Myocyte (in vitro differentiated cells): ENCODE data around the gene LHFPL6. TPM values are rescaled to one million over a fixed set of nuclear protein-coding genes. Genes with fewer than 3 reads are reported as not detected.
A peak's percentile ranks its signal among the peaks of the same experiment; 100 is the strongest.

Experiments
- DNase-seq: peaks from one replicate; pipeline ENCODE4 v3.0.0-alpha.2; 2012; ENCODE audit warnings: low read depth
- total RNA-seq: library from RNA; depleted of rRNA; stranded (reverse); fragments of >200 nt; gene quantifications from 2 replicates; pipeline ENCODE4 v1.2.3, GENCODE V29; 2014

Gene LHFPL6
- total RNA-seq, 1 donor from 2014 or later = 12.5 TPM

- peak; percentile 90 for DNase-seq
These were observed 46.1 kb downstream of the LHFPL6 start for GRCh38 chr13:39556866-39557265.

- DNase-seq = no peak
These were observed 48.6 kb downstream of the LHFPL6 start for GRCh38 chr13:39554371-39554770.

- no peak for DNase-seq
These were observed 50.7 kb downstream of the LHFPL6 start for GRCh38 chr13:39552246-39552645.

- DNase-seq = no peak
These were observed 52.1 kb downstream of the LHFPL6 start for GRCh38 chr13:39550931-39551330.

- no peak for DNase-seq
These were observed 55.9 kb downstream of the LHFPL6 start for GRCh38 chr13:39547108-39547507.

GRCh38 chr13:39542361-39542760, 60.6 kb downstream of the LHFPL6 start:
- DNase-seq = peak; percentile 86

GRCh38 chr13:39540929-39541605, 61.9 kb downstream of the LHFPL6 start:
- no peak for DNase-seq

GRCh38 chr13:39538816-39539790, 63.9 kb downstream of the LHFPL6 start:
- no peak for DNase-seq

GRCh38 chr13:39536906-39537305, 66.1 kb downstream of the LHFPL6 start:
- no peak for DNase-seq

GRCh38 chr13:39536274-39536673, 66.7 kb downstream of the LHFPL6 start:
- no peak for DNase-seq

GRCh38 chr13:39533651-39534150, 69.3 kb downstream of the LHFPL6 start:
- DNase-seq = no peak

- peak; percentile 6 for DNase-seq
These were observed 71.3 kb downstream of the LHFPL6 start for GRCh38 chr13:39531646-39532045.

GRCh38 chr13:39530916-39531315, 72.1 kb downstream of the LHFPL6 start:
- no peak for DNase-seq

GRCh38 chr13:39528661-39528980, 74.4 kb downstream of the LHFPL6 start:
- peak; percentile 5 for DNase-seq

- DNase-seq = peak; percentile 74
These were observed 74.9 kb downstream of the LHFPL6 start for GRCh38 chr13:39527961-39528660.

- DNase-seq = peak; percentile 6
These were observed 75.7 kb downstream of the LHFPL6 start for GRCh38 chr13:39527301-39527700.

- DNase-seq = no peak
These were observed 76.5 kb downstream of the LHFPL6 start for GRCh38 chr13:39526499-39526898.

- DNase-seq = no peak
These were observed 77.5 kb downstream of the LHFPL6 start for GRCh38 chr13:39525506-39525905.

GRCh38 chr13:39524795-39525194, 78.2 kb downstream of the LHFPL6 start:
- DNase-seq = no peak

GRCh38 chr13:39522329-39522728, 80.7 kb downstream of the LHFPL6 start:
- DNase-seq = no peak

- DNase-seq = no peak
These were observed 81.3 kb downstream of the LHFPL6 start for GRCh38 chr13:39521701-39522100.

GRCh38 chr13:39516096-39516495, 86.9 kb downstream of the LHFPL6 start:
- peak; percentile 83 for DNase-seq
